HG03354 (cell line): ENCODE data around the gene TGM6.

ENCODE experiments used
- ATAC-seq: cut with Tn5 transposase; IDR thresholded peaks from one replicate; pipeline ENCODE4 v1.9.1; 2021; ENCODE audit warnings: mild to moderate bottlenecking; ENCODE audit not compliant: unreplicated experiment, poor library complexity, severe bottlenecking

Gene TGM6

DNA sequence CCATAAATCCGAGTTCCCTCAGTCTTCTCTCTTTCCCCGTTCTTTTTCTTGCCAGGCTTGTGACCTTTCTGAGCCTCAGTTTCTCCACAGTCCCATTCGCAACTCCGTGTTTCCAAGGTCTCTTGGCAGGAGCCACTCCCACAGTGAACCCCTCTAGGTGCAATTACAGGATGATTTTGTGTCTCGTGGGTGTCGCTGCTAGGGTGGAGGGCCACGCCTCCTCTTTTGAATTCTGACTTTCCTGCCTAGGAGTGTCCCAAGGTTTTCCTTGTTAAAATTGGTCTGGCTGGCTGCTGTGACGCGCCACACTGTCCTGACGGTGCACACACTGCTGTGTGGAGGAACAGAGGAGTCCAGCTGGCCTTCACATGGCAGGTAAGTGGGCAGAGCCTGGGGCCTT, at the start of gene TGM6:
TSS of gene TGM6 (plus strand) at position 301 of the 400 bp plus-strand sequence. CDS start at position 369, 68 bp downstream.
- ATAC-seq: no peak

DNA sequence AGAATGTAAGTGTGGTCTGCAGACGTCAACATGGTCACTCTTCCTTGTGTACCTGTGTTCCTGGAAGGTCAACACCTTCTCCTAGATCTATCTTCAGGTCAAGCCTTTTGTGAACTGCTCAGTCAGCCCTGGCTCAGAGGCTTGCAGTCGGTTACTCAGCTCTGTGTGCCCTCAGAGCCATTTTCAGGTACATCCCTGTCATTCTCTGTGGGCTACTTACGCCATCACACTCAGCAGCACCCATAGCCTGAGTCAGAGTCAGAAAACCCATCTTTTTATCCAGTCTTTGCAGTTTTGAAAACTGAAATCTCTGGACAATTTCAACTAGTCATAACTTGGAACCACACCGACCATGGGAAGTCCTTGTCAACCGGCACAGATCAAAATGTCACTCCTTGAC, 49.6 kb upstream of the TGM6 start:
- ATAC-seq: no peak

DNA sequence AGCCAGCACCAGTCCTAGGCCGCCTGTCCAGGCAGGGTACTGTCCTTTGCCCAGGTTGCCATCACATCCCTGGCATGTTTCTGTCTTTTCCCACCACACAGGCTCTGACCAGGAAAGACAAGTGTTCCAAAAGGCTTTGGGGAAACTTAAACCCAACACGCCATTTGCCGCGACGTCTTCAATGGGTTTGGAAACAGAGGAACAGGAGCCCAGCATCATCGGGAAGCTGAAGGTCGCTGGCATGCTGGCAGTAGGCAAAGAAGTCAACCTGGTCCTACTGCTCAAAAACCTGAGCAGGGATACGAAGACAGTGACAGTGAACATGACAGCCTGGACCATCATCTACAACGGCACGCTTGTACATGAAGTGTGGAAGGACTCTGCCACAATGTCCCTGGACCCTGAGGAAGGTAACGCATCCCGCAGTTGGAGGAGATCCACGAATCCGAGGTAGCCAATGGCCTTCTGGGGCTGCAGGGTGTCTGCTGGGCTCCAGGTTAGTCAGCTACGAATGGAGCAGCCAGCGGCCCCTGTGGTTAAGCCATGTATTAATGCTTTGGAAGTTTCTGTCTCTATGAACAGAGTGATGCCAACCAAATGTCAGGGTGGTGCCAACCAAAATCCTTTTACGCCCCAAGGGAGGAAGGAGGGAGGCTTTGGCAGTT, 48.7 kb upstream of the TGM6 start:
- ATAC-seq: no peak

DNA sequence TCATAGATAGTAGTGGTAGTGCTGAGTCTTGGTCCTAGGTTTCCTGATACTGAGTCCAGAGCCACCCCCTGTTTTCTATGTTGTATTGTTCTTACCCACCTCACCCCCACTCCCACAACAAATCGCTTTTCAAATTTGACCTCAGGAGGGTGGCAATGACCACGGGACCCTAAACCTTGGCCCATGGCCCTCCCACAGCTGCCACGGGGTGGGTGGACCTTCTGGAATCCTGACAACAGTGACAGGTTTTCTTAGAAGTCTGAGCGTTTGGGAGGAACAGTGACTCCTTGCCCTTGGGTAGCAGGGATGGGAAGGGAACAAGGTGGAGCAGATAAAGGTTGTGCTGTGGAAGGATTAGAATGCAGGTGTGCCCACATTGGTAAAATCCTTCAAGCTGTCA, 48.0 kb upstream of the TGM6 start:
- no peak for ATAC-seq

DNA sequence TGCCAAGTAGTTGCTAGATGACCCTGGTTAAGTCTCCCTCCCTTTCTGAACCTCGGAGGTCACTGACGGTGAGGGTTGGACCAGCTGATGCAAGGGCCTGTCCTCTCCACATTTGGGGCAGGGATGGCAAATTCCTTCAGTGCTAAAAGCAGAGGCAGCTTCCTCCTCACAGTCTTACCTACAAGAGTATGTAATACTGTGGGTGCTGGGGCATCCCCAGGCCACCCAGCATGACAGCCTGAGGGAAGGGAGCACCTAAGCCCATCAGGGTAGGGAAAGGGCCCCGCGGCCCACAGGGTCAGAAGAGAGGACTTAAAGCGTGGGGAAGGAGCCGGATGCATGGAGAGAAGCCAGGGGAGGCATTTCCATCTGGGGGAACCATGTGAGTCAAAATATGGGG, 46.9 kb upstream of the TGM6 start:
- no peak for ATAC-seq

DNA sequence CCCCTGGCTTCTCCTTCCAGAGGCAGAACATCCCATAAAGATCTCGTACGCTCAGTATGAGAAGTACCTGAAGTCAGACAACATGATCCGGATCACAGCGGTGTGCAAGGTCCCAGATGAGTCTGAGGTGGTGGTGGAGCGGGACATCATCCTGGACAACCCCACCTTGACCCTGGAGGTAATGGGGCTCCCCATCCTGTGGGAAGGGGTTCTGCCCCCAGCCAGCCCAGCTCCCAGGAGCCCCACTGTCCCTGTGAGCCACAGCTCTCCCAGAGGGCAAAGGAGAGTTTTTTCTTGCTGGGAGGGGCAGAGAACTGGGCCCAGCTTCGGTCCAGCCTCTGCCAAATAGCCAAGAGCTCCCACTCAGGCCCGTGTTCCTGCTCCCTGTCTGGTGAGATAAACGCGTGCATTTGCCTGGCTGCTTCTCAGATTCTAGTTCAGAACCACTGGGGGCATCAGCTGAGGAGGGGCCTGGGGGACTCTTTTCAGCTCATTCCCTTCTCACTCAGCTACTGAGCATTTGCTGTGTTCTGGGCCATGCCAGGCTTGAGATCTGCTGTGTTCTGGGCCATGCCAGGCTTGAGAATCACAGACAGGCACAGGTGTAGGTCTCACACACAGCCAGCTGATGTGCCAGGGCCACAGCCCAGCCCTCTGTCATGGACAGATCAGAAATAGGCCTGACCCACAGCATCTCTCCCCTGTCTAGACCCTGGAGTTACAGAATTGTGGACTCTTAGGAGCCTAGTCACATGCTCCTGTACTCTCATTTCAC, 45.4 kb upstream of the TGM6 start:
- ATAC-seq: no peak

DNA sequence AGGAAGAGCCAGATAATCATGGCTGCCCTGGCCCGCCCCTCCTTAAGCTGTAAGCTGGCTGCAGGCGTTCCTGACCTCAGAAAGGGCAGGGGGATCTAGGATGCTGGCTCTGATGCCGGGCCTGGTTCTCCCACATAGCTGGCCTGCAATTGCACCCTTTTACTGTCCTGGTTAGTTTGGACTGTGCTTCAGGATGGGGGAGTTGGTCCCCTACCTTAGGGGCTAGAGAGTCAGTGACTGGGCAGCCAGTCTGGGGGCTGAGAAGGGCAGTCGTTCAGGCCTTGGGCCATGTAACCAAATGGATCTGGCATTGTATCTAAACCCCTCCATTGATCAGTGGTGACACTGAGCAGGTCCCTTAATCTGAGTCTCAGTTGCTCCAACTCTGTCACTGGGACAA, 44.2 kb upstream of the TGM6 start:
- no peak for ATAC-seq

DNA sequence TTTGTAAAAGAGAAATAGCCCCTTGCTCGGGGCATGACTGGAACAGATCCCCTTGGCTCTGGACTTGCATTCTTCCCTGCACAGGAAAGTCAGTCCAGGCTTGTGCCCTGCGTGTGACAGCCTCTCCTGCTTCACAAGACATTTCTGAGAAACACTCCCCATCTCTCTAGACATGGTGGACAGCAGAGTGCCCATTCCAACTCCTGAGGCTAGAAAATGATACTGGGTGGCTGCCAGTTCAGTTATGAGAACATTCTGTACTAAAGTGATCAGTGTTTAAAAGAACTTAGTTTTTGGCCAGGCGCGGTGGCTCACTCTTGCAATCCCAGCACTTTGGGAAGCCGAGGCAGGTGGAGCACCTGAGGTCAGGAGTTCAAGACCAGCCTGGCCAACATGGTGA, 43.6 kb upstream of the TGM6 start:
- ATAC-seq: no peak

DNA sequence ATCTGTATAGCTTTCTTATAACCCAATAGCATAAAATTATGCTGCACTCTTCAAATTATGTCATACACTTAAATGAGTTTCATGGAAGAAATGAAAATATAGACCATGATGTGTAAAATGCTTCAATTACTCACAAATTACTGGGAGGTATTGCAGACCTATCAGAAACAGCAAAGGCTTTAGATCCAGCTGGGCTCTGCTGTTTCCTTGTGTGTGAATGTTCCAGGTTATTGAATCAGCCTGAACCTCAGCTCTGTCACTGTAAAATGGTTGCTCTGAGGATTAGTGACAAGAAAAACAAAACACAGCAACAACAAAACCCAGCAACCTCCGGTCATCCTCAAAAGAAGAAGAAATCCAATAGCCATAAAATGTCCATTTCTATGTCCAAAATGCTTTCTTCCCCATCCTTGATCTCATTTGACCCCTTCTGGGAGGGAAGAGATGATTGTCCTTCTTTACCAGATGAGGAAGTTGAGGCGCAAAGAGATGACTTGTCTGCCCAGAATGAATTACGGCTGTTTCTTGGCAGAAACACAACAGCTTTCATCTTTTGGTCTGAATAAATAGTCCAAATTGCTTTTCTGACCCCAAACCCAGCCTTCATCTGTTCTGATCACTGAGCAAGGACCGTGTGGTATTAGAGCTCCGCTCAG, 42.2 kb upstream of the TGM6 start:
- ATAC-seq: no peak

DNA sequence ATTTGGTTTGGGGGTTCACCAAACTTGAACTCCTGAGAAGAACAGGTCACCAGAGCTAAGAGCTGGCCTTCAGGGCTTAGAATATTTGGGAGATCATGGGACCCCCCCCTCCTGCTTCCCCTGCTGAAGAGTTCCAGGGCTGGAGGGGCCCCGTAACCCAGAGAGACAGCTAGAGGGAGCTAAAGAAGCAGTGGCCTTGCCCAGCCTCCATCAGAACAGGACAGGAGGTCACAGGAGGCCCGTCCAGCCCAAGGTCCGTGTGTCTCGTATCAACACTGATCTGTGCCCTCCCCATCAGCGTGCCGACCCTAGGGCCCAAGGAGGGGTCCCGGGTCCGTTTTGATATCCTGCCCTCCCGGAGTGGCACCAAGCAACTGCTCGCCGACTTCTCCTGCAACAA, 40.6 kb upstream of the TGM6 start:
- ATAC-seq: no peak

DNA sequence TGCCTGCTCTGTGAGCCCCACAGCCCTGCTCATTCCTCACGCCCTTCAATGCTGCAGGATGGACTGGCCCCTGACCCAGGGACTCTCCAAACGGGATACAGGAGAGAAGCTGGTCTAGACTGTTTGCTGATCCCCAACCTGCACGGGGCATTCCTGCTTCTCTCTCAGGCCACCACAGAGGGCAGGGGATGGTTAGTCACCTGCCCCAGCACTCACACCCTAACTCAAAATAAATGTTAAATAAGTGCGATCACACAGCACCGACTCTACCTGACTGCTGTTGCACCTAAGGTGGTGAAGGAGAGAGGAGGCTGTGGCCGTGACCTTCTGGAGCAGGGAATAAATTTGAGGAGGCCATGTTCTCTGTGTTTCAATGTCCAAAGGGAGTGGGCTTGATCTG, 39.9 kb upstream of the TGM6 start:
- ATAC-seq: no peak

DNA sequence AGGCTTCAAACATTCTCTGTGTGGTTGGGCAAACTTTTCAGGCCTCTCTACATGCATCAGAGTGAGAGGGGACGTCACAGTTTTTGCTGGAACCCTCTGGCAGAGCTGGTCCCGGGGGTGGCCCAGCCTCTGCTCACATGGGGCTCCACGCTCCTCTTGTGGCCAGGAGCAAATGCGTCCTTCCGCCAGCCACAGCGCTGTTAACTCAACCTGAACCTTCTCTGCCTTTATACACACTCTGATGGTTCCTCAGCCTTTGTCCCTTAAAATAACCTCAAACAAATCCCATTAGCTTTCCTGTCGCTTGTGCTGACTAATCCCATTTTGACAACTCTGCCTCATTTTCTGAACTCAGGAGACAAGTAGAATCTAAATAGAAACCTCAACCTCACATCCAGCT, 39.4 kb upstream of the TGM6 start:
- no peak for ATAC-seq

DNA sequence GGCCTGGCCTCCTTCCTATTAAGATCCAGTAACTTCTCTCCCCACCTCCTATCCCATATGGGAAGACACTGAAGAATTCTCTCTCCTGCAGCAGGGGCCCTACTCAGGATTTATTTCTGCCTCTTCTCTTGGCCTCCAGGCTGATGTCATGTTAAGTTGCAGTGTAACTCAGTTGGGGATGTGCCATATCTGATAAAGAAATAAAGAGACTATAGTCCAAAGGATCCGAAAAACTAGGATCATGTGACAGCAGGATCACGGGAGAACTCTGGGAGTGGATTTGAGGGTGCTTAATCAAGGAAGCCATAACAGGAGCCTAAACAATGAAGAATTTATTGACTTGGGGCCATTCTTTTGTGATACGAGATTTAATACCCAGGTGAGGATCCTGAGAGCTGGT, 38.5 kb upstream of the TGM6 start:
- no peak for ATAC-seq

DNA sequence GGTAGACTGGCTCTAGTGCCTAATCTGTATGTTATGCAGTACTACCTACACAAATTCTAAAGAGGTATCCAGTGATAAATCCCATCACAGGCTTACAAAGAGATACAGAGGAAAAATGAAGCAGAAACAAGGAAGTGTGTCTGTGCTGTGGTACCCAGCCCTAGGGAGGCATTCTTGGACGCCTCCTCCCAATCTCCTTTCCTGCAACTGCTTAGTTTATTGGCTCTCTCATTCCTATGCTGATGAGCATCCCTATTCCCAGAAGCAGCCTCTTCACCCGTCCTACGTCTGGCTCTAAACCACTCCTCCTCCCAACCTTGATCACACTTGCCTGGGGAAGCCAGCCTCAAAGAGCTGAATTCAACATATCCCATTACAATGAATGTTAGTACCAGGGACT, 34.5 kb upstream of the TGM6 start:
- no peak for ATAC-seq

DNA sequence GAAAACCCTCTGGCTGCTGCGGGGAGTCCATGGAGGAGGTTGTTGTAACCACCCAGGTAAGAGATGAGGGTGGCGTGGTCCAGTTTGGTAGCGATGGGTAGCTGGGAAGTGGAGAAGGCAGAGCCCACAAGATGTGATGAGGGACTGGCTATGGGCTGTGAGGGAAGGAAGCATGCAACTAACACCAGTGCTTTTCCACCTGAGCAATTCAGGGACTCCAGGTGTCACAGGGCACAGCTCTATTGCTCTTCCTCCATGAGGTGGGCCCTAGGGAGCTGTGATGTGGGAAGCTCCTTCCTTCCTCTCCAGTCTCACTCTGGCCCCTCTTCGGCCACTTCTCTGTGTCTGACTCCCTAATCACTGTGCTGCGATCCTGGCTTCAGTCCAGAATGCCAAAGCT, 32.4 kb upstream of the TGM6 start:
- ATAC-seq: no peak

DNA sequence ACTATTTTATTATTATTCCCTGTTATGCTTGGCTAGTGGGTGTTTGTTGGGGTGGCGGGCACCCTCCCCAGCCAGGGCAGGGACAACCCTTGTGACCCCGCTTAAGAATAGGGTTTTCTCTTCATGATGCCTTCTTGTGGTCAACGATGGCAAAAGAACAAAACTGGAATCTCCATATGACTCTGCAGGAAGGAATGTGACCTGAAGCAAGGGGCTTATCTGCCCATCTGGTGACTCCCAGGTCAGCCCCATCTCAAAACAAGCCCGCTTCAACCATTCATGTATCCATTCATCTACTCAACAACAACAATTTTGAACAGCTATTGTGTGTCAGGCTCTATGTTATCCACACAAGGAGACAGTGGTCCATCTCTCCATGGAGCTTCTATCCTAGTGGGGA, 30.9 kb upstream of the TGM6 start:
- ATAC-seq: no peak

DNA sequence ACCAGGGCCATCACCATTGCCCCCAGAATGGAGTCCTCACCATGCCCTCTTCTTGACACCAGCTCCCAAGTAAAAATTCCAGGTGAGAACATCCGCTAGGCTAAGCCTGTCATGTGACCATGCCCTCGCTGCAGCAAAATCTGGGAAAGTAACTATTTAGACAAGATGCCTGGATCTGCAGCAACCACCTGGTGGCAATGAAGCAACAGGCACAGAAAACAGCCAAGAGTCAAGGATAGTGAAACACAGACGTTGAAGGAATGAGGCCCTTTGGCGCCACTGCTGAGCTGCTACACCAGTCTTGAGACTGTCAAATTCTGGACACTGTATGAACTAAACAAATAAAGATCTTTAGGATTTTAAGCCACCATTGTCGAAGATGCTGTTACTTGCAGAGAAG, 30.1 kb upstream of the TGM6 start:
- no peak for ATAC-seq

DNA sequence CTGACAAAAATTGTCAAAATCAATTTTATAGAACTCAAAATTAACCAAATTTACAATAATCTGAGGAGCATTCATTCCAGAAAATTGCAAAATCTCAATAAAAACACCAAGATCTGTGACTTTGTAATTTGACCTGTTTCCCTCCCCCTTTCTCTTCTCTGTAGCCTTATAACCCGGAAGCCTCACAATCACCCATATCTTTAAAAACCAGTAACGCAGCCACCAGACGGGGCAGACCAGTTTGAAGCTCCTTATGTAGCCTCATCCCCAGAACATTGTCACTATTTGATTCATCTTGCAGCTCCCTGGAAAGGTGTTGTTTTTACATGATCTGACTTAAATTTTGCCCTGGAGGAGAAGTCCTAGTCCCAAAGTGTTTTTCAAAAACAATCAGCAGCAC, 27.5 kb upstream of the TGM6 start:
- no peak for ATAC-seq

DNA sequence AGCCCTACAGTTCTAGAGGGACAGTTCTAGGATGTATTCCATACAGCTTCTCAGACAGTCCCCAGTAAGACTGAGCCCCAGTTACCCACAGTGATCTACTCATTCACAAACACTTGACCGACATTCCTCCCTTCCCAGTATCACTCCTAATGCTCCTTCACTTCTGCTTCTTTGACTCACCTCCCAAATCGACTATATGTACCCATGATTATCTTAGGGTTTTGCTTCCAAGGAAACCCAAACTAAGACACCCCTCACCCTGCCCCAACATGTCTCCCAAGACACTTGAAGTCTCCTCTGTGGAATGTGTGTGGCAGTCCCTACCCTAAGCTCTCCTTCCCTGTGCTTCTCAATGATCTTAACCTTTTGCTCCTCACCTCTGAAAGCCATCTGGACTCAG, 23.6 kb upstream of the TGM6 start:
- ATAC-seq: no peak

DNA sequence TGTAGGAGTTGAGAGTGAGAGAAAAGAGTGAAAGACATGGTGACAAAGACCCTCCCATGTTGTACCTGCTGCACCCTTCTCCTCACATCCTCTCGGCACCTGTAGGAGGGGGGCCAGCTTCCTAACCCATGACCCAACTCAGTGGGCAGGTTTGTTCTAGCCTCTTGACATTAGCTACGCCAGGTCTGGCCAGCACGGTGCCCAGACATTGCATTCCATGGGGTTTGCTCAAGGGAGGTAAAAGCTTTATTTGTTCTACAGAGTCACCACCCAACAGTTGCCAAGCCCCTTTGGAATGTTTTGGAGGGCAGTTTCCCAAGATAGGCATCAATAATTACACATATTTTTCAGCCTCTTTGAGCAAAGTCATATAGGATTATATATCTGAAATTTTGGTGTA, 22.7 kb upstream of the TGM6 start:
- no peak for ATAC-seq

DNA sequence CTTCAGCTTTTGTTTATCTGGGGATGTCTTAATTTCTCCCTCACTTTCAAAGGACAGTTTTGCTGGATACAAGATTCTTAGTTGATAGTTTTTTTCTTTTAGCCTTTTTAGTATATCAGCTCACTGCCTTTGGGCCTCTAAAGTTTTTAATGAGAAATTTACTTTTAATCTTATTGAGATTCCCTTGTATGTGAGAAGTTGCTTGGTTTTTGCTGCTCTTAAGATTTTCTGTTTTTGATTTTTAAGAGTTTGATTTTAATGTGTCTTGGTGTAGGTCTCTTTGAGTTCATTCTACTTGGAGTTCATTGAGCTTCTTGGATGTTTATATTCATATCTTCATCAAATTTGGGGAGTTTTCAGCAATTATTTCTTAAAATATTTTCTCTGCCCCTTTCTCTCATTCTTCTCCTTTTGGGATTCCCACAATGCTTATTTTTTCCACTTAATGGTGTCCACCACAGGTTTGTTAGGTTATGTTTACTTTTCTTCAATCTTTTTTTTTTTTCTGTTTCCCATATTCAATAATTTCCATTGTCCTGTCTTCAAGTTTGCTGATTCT, 19.6 kb upstream of the TGM6 start:
- no peak for ATAC-seq
